Spleen (tissue), 7 donors: ENCODE results near the gene ARHGEF40.

Experiments
- POLR2A ChIP-seq, 3 donors: fragments of 450-650 bp; IDR thresholded peaks; one replicate each; pipeline ENCODE4 v1.5.1; 2017; ENCODE audit warnings: antibody characterized with exemption in 3 of 3, mild to moderate bottlenecking in 1 of 3
- POLR2AphosphoS5 ChIP-seq, 3 donors: sonication (generic); formaldehyde crosslinking; IDR thresholded peaks; one replicate each; pipeline ENCODE4 v1.5.1; 2017; ENCODE audit warnings: antibody characterized with exemption in 3 of 3
- TF ChIP-seq, protein P1 (sequence below), 11 experiments: fragments of 200-600 bp in 7 of 11; fragments of 450-650 bp in 4 of 11; sonication (generic) in 4 of 11; IDR thresholded peaks in 8 of 11; conservative IDR thresholded peaks in 3 of 11; 1 replicate in 7 of 11; 2 replicates in 4 of 11; pipeline versions ENCODE4 v1.4.0 to v1.8.0; 2016 to 2021; ENCODE audit warnings: antibody characterized with exemption in 11 of 11, inconsistent platforms in 4 of 11, mild to moderate bottlenecking in 1 of 11
- donor health status: DM: no; HTN: no; CAD: no; lungs with moderate emphysema.
- donor health status: DM: no; HTN: no; CAD: no.
- donor health status: DM: no; HTN: no; CAD: no.

DNA sequence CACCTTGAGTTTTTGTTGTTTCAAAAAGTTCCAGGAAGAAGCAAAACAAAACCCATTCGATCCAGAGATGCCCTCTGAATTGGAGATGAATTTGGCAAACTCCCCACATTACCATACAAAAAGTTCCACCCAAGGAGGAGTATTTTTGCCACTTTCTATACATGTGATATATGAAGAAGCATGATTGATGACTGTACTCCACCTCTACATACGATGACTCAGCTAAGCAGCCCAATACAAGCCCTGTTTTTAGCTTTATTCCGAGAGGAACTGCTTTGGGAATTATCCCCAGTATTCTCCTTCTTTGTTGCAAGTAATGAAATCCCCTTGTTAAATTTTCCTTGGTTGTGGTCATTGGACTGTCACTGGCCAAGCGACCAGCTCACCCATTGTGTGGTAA lies 42.2 kb downstream of the ARHGEF40 start:
- TF ChIP-seq POLR2A (IDR thresholded peaks at IDR 0.05) (no peak), POLR2AphosphoS5 (IDR thresholded peaks at IDR 0.05) (no peak)
- TF ChIP-seq, protein P1, sequence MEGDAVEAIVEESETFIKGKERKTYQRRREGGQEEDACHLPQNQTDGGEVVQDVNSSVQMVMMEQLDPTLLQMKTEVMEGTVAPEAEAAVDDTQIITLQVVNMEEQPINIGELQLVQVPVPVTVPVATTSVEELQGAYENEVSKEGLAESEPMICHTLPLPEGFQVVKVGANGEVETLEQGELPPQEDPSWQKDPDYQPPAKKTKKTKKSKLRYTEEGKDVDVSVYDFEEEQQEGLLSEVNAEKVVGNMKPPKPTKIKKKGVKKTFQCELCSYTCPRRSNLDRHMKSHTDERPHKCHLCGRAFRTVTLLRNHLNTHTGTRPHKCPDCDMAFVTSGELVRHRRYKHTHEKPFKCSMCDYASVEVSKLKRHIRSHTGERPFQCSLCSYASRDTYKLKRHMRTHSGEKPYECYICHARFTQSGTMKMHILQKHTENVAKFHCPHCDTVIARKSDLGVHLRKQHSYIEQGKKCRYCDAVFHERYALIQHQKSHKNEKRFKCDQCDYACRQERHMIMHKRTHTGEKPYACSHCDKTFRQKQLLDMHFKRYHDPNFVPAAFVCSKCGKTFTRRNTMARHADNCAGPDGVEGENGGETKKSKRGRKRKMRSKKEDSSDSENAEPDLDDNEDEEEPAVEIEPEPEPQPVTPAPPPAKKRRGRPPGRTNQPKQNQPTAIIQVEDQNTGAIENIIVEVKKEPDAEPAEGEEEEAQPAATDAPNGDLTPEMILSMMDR (IDR thresholded peaks at IDR 0.05 in 8 of 11, conservative IDR thresholded peaks at IDR 0.05 in 3 of 11), result no peak
